ENCODE measurements around the gene SNRPD3.
A peak's percentile ranks its signal among the peaks of the same experiment; 100 is the strongest.

The SNRPD3 gene

DNA sequence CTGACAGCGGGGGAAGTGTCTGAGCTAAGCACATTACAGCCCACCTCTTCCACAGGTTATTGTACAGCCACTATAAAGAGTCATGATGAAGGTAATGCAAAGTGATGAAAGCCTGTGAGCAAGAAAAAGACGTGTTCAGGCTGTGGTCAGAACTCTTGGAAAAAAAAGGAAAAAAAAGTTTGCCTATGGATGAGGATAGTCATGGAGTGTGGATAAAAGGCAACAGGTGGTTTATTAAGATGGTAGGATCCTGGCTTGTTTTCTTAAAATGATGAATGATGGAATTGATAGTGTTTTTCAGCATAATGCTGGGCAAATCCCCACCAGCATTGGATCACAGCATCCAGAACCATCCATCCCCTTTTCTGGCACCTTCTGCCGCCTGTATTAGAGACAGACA lies 37.6 kb upstream of the SNRPD3 start:
- no peak overlapping the region for H3K4me3 ChIP-seq (ENCODE audit: low read depth, low read length)
- no peak overlapping the region for H3K27ac ChIP-seq
- TF ChIP-seq, protein P1, sequence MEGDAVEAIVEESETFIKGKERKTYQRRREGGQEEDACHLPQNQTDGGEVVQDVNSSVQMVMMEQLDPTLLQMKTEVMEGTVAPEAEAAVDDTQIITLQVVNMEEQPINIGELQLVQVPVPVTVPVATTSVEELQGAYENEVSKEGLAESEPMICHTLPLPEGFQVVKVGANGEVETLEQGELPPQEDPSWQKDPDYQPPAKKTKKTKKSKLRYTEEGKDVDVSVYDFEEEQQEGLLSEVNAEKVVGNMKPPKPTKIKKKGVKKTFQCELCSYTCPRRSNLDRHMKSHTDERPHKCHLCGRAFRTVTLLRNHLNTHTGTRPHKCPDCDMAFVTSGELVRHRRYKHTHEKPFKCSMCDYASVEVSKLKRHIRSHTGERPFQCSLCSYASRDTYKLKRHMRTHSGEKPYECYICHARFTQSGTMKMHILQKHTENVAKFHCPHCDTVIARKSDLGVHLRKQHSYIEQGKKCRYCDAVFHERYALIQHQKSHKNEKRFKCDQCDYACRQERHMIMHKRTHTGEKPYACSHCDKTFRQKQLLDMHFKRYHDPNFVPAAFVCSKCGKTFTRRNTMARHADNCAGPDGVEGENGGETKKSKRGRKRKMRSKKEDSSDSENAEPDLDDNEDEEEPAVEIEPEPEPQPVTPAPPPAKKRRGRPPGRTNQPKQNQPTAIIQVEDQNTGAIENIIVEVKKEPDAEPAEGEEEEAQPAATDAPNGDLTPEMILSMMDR (IDR thresholded peaks at IDR 0.05; ENCODE audit: low read depth, low read length), result no peak
- H3K9me3 ChIP-seq (ENCODE audit: severe bottlenecking), result no peaks in the 10 kb centered on the region
- DNase-seq, result no peak
- no peaks in the 10 kb centered on the region for H3K36me3 ChIP-seq
- no peaks in the 10 kb centered on the region for H3K27me3 ChIP-seq (ENCODE audit: insufficient read depth, low read depth, severe bottlenecking)

DNA sequence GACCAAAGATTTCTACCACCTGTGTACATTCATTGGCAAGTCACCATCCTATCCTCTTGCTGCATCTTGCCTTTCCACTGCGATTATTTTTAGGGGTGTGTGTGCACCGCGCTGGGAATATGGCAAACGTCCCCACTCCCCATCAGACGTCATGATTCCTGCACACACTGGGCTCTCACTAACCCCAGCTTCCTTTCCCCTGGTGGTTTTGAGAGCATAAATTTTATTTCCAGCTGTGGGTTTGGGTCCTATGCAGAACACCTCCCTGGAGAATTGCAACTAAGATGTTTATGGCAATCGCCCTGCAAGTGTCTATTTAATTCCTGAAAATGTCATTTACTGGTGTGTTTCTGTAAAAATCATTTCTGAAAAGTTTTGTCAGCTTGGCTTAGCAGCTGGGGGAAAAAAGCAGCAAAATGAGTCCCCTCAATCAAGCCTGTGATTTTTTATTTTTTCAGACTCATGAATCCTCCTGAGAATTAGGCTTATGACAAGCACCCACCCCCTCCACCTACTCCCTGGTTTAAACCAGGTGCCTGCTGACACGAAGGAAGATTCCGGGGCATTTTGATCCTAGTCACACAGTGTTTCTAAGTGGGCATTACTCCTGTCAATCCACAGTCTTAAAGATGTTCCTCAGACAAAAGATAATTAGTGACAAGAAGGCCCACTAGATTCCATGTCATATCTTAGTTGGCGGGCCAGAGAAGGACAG lies 36.9 kb upstream of the SNRPD3 start:
- H3K9me3 ChIP-seq (ENCODE audit: severe bottlenecking), result no peaks in the 10 kb centered on the region
- H3K36me3 ChIP-seq, result no peaks in the 10 kb centered on the region
- TF ChIP-seq, protein P1 (IDR thresholded peaks at IDR 0.05; ENCODE audit: low read depth, low read length), result no peak
- no peaks in the 10 kb centered on the region for H3K27me3 ChIP-seq (ENCODE audit: insufficient read depth, low read depth, severe bottlenecking)
- no peak overlapping the region for H3K27ac ChIP-seq
- no peak for DNase-seq
- H3K4me3 ChIP-seq (ENCODE audit: low read depth, low read length), result no peak overlapping the region

DNA sequence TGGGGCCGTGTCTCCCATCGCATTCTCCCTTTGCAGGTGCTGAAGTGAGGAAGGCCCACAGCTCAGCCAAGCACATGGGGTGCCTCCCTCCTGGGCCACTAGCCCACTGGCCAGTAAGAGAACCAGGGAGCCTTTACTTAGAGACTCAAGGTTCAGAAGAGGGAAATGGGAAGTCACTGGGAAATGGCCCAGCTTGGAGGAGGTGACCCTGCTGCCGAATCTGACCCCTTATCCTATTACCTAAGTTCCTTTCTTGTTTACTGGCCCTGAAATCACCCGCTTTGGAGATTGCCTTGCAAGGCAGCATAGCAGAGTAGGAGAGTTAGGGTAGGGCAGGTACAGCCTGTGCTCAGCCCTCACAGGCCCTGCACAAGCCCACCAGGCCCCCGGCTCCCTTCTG lies 36.3 kb upstream of the SNRPD3 start:
- no peak overlapping the region for H3K4me3 ChIP-seq (ENCODE audit: low read depth, low read length)
- H3K27me3 ChIP-seq (ENCODE audit: insufficient read depth, low read depth, severe bottlenecking), result no peaks in the 10 kb centered on the region
- no peaks in the 10 kb centered on the region for H3K36me3 ChIP-seq
- no peak overlapping the region for H3K27ac ChIP-seq
- TF ChIP-seq, protein P1 (IDR thresholded peaks at IDR 0.05; ENCODE audit: low read depth, low read length), result no peak
- no peak for DNase-seq
- no peaks in the 10 kb centered on the region for H3K9me3 ChIP-seq (ENCODE audit: severe bottlenecking)

DNA sequence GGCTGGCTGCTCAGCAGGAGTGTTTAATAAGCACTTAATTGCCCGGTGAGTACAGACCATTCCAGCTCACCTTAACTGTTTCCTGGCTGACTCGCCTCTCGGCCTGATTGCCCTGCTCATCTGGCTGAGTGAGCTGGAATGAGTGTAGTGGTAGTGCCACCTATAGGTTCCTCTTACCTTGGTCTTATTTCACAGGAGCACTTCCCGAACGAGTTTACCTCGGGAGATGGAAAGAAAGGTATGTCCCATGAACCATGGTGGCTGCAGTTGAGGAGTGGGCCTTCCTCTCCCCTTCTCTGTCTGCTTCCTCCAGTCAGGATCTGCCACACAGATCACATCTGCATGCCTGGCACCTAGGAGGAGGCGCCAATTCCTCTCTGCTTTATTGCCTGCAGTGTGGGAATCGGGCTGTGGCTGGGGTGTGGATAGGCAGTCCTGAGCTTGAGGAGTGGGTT lies 34.0 kb upstream of the SNRPD3 start:
- Histone ChIP-seq H3K36me3 (no peaks in the 10 kb centered on the region), H3K4me3 (ENCODE audit: low read depth, low read length) (no peak overlapping the region), H3K27me3 (ENCODE audit: insufficient read depth, low read depth, severe bottlenecking) (peaks cover 2% of the 10 kb centered on the region), H3K27ac (no peak overlapping the region), H3K9me3 (ENCODE audit: severe bottlenecking) (no peaks in the 10 kb centered on the region)
- DNase-seq, result peak; percentile 80
- TF ChIP-seq, protein P1 (IDR thresholded peaks at IDR 0.05; ENCODE audit: low read depth, low read length), result peak; percentile 77

DNA sequence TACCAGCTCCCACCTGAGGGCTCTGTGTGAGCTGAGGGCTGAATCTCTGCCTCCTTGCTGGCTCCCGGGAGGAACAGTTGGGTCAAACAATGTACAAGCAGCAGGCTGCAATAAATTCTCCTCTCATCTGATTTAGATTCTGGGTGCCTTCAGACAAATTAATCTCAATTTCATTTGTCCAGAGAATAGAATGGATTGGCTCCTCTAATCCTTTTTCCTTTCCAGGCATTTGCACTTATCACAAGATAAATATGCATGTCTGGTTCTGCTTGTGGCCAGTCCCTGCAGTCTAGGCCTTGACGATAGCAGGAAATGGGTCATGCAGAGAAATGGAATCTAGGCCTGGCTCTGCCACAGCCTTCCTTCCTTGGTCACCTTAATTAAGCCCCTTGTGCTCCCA lies 31.9 kb upstream of the SNRPD3 start:
- Histone ChIP-seq H3K27ac (no peak overlapping the region), H3K9me3 (ENCODE audit: severe bottlenecking) (no peaks in the 10 kb centered on the region), H3K36me3 (no peaks in the 10 kb centered on the region), H3K27me3 (ENCODE audit: insufficient read depth, low read depth, severe bottlenecking) (peaks cover 18% of the 10 kb centered on the region), H3K4me3 (ENCODE audit: low read depth, low read length) (no peak overlapping the region)
- DNase-seq, result no peak
- TF ChIP-seq, protein P1 (IDR thresholded peaks at IDR 0.05; ENCODE audit: low read depth, low read length), result no peak
